Measurements from ENCODE around the gene CMTM1. TPM values are rescaled to one million over a fixed set of nuclear protein-coding genes. Genes with fewer than 3 reads are reported as not detected.

The CMTM1 gene
- 0.52 to 1.9 TPM (median 1.3 TPM) in 5 replicates for total RNA-seq (2022; extraction: Qiagen RNA extraction; ENCODE audit: low read depth)

GRCh38 chr16:66566051-66566901, at the start of gene CMTM1:
TSS of gene CMTM1 (plus strand) at chr16:66566439. CDS start at chr16:66566514, 75 bp downstream.

DNA sequence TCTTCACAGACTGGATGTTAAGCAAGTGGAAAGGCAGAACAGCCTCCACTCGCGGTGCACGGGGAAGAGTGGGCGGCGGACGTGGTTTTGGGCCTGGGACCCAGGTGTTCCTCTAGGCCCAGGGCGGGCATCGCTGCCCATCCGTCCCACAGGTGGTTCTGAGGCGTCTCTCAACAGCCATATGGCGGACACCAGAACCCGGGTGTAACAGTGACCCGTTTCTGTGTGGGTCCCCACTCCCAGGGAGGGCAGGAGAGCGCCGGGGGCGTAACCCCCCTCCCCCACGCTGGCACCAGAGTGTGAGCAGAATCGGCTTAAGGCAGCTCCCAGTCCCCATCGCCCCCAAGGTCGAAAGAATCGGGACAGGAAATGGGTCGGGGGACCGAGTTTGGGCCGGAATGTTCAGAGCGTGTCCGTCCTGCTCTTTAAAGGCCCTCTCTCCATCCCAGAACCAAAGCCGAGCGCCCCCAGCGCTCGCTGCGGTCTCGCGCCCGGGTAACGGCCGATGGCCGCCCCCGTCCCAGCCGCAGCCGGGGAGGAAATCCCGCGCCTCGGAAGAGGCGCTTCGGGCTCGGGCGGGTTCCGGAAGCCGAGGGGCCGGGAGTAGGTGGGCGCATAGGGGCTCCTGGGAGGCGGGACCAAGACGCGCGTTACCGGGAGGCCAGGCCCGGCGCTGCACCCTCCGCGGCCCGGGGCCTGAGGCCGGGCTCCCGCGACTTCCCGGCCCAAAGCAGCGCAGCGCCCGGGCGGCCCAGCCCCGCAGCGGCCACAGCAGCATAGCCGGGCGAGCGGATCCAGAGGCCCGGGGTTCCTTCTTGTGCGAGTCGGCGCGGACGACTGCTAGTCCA, 16.7 kb upstream of the CMTM1 start, which contains the start of gene TK2:
Gene TK2, minus strand, starts transcription at position 839 of the 848 bp plus-strand sequence. Its CDS starts 61 bp downstream, at position 778.

GRCh38 chr16:66552286-66553177, 13.7 kb upstream of the CMTM1 start, which contains the start of gene CKLF:
TSS of gene CKLF (plus strand) at chr16:66552576. CDS start at chr16:66552716, 140 bp downstream.

DNA sequence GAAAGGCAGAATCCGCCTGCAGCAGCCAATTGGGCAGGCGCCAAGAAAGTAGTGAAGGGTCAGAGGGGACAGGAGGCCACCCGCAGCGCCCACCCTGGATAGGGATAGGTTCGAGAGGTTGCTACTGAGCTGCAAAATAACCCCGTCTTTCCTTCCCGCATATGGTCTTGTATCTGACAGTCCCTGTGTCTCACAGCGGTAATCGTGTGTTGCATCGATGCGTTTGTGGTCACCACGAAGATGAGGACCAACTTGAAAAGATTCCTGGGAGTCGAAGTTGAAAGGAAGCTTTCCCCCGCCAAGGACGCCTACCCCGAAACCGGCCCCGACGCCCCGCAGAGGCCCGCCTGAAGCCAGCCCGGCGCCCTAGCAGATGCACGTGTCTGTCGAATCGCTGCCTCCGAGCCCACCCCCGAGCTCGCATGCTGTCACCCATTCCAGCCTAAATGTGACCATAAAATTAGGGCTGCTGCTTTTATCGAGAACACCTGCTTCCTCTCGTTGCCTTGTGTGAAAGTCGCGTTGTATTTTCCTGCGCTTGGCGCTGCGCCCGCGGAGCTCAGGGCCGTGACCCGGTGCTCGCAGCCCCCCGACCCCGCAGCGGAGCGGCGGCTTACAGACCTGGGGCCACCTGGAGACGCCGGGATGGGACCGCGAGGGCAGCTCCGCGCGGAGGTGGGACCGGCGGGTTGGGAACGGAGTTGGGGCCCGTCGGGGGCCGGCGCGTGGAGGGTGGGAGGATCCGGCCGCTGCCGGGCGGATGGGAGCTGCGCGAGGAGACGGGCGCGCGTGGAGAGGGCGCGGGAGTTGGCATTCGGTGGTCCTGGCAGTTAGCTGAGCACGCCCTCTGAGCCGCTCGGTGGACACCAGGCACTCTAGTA, 12.7 kb downstream of the CMTM1 start, which contains the start of gene CMTM2:
Gene CMTM2, plus strand, starts transcription at position 813 of the 881 bp plus-strand sequence. CDS start 145 bp downstream, outside the sequence.

GRCh38 chr16:66604376-66605176, 38.3 kb downstream of the CMTM1 start, which contains the start of gene CMTM3:
TSS of gene CMTM3 (plus strand) at chr16:66604704. CDS start at chr16:66604806, 102 bp downstream.

Other genes with a start within 250 kb of the CMTM1 start
- gene CDH5, start 199.7 kb upstream of the CMTM1 start, total RNA-seq (2022; extraction: Qiagen RNA extraction; ENCODE audit: low read depth) = 0.18 to 0.35 TPM (median 0.28 TPM) in 5 replicates
- 2.6 to 4.4 TPM (median 2.9 TPM) in 5 replicates for gene BEAN1, start 139.1 kb upstream of the CMTM1 start, total RNA-seq (2022; extraction: Qiagen RNA extraction; ENCODE audit: low read depth)
- 15.7 to 18.1 TPM (median 16.5 TPM) in 5 replicates for gene TK2, start 16.3 kb upstream of the CMTM1 start, total RNA-seq (2022; extraction: Qiagen RNA extraction; ENCODE audit: low read depth)
- 62.5 to 69.8 TPM (median 66.3 TPM) in 5 replicates for gene CKLF, start 13.9 kb upstream of the CMTM1 start, total RNA-seq (2022; extraction: Qiagen RNA extraction; ENCODE audit: low read depth)
- not detected in 5 replicates for gene CMTM2, start 13.0 kb downstream of the CMTM1 start, total RNA-seq (2022; extraction: Qiagen RNA extraction; ENCODE audit: low read depth)
- 71.0 to 78.0 TPM (median 76.7 TPM) in 5 replicates for gene CMTM3, start 38.3 kb downstream of the CMTM1 start, total RNA-seq (2022; extraction: Qiagen RNA extraction; ENCODE audit: low read depth)
- 23.9 to 40.7 TPM (median 34.9 TPM) in 5 replicates for gene CMTM4, start 130.3 kb downstream of the CMTM1 start, total RNA-seq (2022; extraction: Qiagen RNA extraction; ENCODE audit: low read depth)
- 47.0 to 57.1 TPM (median 56.7 TPM) in 5 replicates for gene DYNC1LI2, start 185.2 kb downstream of the CMTM1 start, total RNA-seq (2022; extraction: Qiagen RNA extraction; ENCODE audit: low read depth)
- 0.03 to 0.17 TPM in 2 of 5 replicates, not detected in the others for gene TERB1, start 235.1 kb downstream of the CMTM1 start, total RNA-seq (2022; extraction: Qiagen RNA extraction; ENCODE audit: low read depth)